ENCODE data around the gene EFCAB6. TPM values are rescaled to one million over a fixed set of nuclear protein-coding genes. Genes with fewer than 3 reads are reported as not detected.

Gene EFCAB6
- total and polyA plus RNA-seq, 2 of the 4 experiments (the other 2 are of a cell fraction) = 0.44 to 1.1 TPM

- Histone ChIP-seq H3K56ac (ENCODE audit: extremely low read depth, insufficient read depth, low read length) (no peak overlapping the region), H3K4me1 (ENCODE audit: control insufficient read depth, insufficient read depth, low read length) (no peaks in the 10 kb centered on the region), H2BK5ac (ENCODE audit: low read depth, low read length, poor library complexity, severe bottlenecking) (no peak overlapping the region), H2AK9ac (replicated peaks; ENCODE audit: low read depth, low read length, poor library complexity) (no peak overlapping the region), H4K91ac (ENCODE audit: insufficient read depth, low read depth, low read length) (no peak overlapping the region), H3K4me3 (ENCODE audit: insufficient read depth, low read depth, low read length) (no peak overlapping the region), H3K4ac (ENCODE audit: low read depth, low read length) (no peak overlapping the region), H3K79me1 (ENCODE audit: low read depth in 1 of 2, low read length in 2 of 2) (no peaks in the 10 kb centered on the region), H3K9ac (ENCODE audit: low read depth, low read length) (no peak overlapping the region), H3K4me2 (ENCODE audit: low read depth, low read length) (no peak overlapping the region), H2BK15ac (ENCODE audit: low read depth, low read length) (no peak overlapping the region), H3K18ac (ENCODE audit: low read depth, low read length) (no peak overlapping the region), H4K8ac (ENCODE audit: low read depth in 2 of 2, low read length in 2 of 2) (no peak overlapping the region), H2AK5ac (ENCODE audit: low read depth, low read length) (no peak overlapping the region), H3K9me3 (ENCODE audit: control insufficient read depth, insufficient read depth, low read length) (no peaks in the 10 kb centered on the region), H2BK20ac (ENCODE audit: low read depth, low read length) (no peak overlapping the region), H3K27me3 (ENCODE audit: control insufficient read depth, insufficient read depth, low read length) (peaks cover 26% of the 10 kb centered on the region), H3K36me3 (ENCODE audit: control insufficient read depth, insufficient read depth, low read length) (no peaks in the 10 kb centered on the region), H3K27ac (ENCODE audit: insufficient read depth, low read length) (no peak overlapping the region), H4K20me1 (ENCODE audit: insufficient read depth, low read length) (no peaks in the 10 kb centered on the region), H4K5ac (ENCODE audit: low read depth, low read length) (no peak overlapping the region), H3K9me1 (ENCODE audit: insufficient read depth, low read length) (no peaks in the 10 kb centered on the region; the same call in 1 of the 2 replicates), H2BK120ac (ENCODE audit: low read depth, low read length) (no peak overlapping the region), H2AFZ (replicated peaks; ENCODE audit: low read length, poor library complexity) (no peak overlapping the region), H3K23ac (ENCODE audit: low read depth, low read length) (no peak overlapping the region), H3K14ac (replicated peaks; ENCODE audit: low read depth, low read length) (no peak overlapping the region)
- in situ Hi-C loops (cut with MboI; ENCODE audit: low sequenced_read_pairs) = no loop called here
- TF ChIP-seq, protein P1, sequence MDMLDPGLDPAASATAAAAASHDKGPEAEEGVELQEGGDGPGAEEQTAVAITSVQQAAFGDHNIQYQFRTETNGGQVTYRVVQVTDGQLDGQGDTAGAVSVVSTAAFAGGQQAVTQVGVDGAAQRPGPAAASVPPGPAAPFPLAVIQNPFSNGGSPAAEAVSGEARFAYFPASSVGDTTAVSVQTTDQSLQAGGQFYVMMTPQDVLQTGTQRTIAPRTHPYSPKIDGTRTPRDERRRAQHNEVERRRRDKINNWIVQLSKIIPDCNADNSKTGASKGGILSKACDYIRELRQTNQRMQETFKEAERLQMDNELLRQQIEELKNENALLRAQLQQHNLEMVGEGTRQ (IDR thresholded peaks at IDR 0.05; ENCODE audit: low read depth, low read length) = no peak
- no peak for TF ChIP-seq MAZ (IDR thresholded peaks at IDR 0.05; ENCODE audit: borderline replicate concordance, low read depth, low read length)
- no peak for TF ChIP-seq RFX5 (IDR thresholded peaks at IDR 0.05; ENCODE audit: low read depth, low read length)
- no peak for TF ChIP-seq ELK1 (IDR thresholded peaks at IDR 0.05; ENCODE audit: borderline replicate concordance, low read depth, low read length)
- TF ChIP-seq POLR2A (IDR thresholded peaks at IDR 0.05; ENCODE audit: low read depth, low read length) = no peak
- TF ChIP-seq SMC3 (IDR thresholded peaks at IDR 0.05; ENCODE audit: low read depth, low read length) = no peak
- TF ChIP-seq MAFK (IDR thresholded peaks at IDR 0.05; ENCODE audit: low read depth, low read length) = no peak
- no peak for TF ChIP-seq RAD21 (IDR thresholded peaks at IDR 0.05; ENCODE audit: low read length)
- TF ChIP-seq BHLHE40 (IDR thresholded peaks at IDR 0.05; ENCODE audit: low read depth, low read length) = no peak
- no peak for TF ChIP-seq CHD1 (IDR thresholded peaks at IDR 0.05; ENCODE audit: low read depth, low read length)
- no peak for TF ChIP-seq MXI1 (IDR thresholded peaks at IDR 0.05; ENCODE audit: borderline replicate concordance, low read depth, low read length)
- no peak for TF ChIP-seq CTCF (conservative IDR thresholded peaks at IDR 0.05; ENCODE audit: low read depth, low read length)
- no peak for TF ChIP-seq NFE2L2 (IDR thresholded peaks at IDR 0.05; ENCODE audit: low read depth, low read length)
- TF ChIP-seq FOS (IDR thresholded peaks at IDR 0.05; ENCODE audit: low read depth, low read length) = no peak
- TF ChIP-seq CEBPB (IDR thresholded peaks at IDR 0.05; ENCODE audit: low read depth, low read length) = no peak
- TF ChIP-seq RCOR1 (IDR thresholded peaks at IDR 0.05; ENCODE audit: insufficient replicate concordance, low read length) = no peak
- BruUV-seq (replicated peaks) = no TSS peak
- ATAC-seq (ENCODE audit: low read depth) = no peak
- WGBS, 2 experiments (ENCODE audit: extremely low coverage in 2 of 2, insufficient read length in 1 of 2) = 86% methylated on average over 4 of the region's 13 CpGs; no CpG with 5 or more reads in 1 of the 2 experiments
- ChIA-PET CTCF (no interaction called here), POLR2A (ENCODE audit: unreplicated experiment) (interaction anchor here (0.6 kb wide), 1 partner anchor 196 kb away, joined by 10 read pairs; no protein-coding TSS in a partner anchor)
- no peak for DNase-seq
- dilution Hi-C loops (cut with HindIII; ENCODE audit: low sequenced_read_pairs, unreplicated experiment) = no loop called here
- intact Hi-C loops (cut with micrococcal nuclease) = no loop called here
Observed at GRCh38 chr22:43745783-43746356, 66.2 kb downstream of the EFCAB6 start.
